GM18907 (cell line): ENCODE data around the gene OPN1MW3.
"Not testable (repeated sequence)": the region's sequence is repeated elsewhere in the genome, so short reads cannot be mapped to it uniquely, and the experiment has no call there.

Experiments used
- ATAC-seq: cut with Tn5 transposase; IDR thresholded peaks from one replicate; pipeline ENCODE4 v1.9.1; 2021; ENCODE audit warnings: mild to moderate bottlenecking, moderate library complexity; ENCODE audit not compliant: unreplicated experiment

Gene OPN1MW3

GRCh38 chrX:154257282-154257681 is at the start of gene OPN1MW3:
Gene OPN1MW3, plus strand, starts transcription at chrX:154257582. Its CDS starts 38 bp downstream, at chrX:154257620.
- not testable (repeated sequence) for ATAC-seq

GRCh38 chrX:154209670-154210418 is 47.5 kb upstream of the OPN1MW3 start:
- not testable (repeated sequence) for ATAC-seq

DNA sequence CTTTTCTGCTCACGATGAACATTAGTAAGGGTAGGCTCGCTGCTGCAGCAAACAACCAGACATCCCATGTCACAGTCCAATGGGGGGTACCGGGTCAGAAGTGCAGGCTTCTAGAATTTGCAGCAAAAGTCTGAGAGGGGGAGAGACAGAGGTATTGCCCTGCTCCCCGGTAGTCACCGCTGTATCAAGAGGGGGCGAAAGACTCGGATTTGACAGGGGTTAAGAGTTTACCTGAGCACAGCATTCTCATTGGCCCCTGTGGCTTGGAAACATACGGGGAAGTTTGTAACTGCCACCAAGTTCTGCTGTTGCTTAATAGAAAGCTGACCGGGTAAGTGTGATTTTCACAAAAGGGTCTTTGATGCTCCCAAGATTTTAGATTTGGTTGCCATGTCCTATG is 46.3 kb upstream of the OPN1MW3 start:
- ATAC-seq = not testable (repeated sequence)

GRCh38 chrX:154211499-154211898 is 45.9 kb upstream of the OPN1MW3 start:
- ATAC-seq = not testable (repeated sequence)

GRCh38 chrX:154219456-154219855 is 37.9 kb upstream of the OPN1MW3 start, which contains the start of gene OPN1MW2:
Gene OPN1MW2, plus strand, starts transcription at chrX:154219756. Its CDS starts 60 bp downstream, at chrX:154219816.
- not testable (repeated sequence) for ATAC-seq

DNA sequence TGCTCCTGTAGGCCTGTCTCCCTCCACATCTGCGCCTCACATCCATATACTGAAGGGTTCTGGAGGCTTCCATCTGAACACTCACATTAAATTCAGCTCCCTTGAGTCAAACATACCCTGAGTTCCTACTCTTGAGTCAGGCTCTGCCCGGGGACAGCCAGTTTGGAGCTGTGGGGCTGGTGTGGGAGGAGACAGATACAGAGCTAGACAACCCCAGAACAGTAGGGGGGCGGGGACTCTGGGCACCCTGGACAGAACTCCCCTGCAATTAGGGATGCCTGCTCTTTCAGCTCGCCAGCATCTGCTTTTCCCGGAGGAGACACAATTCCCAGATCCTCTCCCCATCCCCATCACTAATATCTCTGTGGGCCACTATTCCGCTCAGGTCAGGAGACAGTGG is 32.1 kb upstream of the OPN1MW3 start:
- ATAC-seq = not testable (repeated sequence)

GRCh38 chrX:154226706-154227105 is 30.7 kb upstream of the OPN1MW3 start:
- ATAC-seq = not testable (repeated sequence)

DNA sequence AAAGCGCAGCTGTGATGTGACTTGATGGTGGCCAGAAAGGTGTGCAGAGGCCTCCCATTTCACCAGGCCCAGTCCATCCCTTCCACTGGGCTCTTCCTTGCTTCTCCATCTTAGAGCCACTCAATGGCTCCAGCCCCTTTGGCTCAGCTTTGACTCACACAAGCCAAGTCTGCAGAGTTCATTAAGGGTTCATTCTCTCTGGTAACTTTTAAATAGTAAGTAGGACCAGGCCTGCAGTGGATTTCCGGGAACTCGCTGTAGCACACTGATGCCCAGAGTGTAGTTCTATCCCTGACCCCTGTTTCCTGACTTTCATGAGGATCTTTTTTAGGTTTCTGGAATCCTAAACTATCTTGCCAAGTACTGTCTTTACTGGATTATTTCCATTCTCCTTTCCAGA is 25.9 kb upstream of the OPN1MW3 start:
- ATAC-seq = not testable (repeated sequence)

- ATAC-seq = not testable (repeated sequence)
Measured at GRCh38 chrX:154233620-154234019, 23.8 kb upstream of the OPN1MW3 start.

DNA sequence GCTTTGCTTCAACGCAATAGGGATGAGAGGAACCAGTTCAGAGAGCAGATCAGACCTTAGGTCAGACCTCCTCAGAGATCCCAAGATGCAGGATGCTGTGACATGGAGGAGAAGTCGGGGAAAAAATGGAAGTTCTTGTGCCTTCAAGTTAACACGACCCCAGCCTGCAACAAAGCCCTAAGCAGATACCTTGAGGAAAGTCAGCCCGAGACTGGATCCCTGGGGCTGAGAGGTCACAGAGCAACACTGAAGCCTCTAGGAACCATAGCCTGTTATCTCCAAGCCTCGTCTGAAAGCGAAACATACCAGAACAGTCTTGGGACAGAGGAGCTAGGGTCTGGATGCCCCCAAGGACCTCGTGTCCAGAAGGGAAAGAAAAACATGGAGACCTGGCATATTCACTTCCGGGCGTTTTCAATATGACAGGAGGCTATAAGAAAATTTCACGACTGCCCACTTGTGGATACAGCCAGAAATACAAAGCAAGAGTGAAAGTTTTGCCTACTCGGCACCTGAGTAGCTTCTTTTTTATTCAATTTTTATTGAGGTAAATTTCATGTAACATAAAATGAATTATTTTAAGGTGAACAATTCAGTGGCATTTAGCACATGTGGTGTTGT is 18.3 kb upstream of the OPN1MW3 start:
- ATAC-seq = not testable (repeated sequence)

- ATAC-seq = not testable (repeated sequence)
Measured at GRCh38 chrX:154239982-154240503, 17.3 kb upstream of the OPN1MW3 start.

- ATAC-seq = not testable (repeated sequence)
Measured at GRCh38 chrX:154247377-154248045, 9.9 kb upstream of the OPN1MW3 start.

DNA sequence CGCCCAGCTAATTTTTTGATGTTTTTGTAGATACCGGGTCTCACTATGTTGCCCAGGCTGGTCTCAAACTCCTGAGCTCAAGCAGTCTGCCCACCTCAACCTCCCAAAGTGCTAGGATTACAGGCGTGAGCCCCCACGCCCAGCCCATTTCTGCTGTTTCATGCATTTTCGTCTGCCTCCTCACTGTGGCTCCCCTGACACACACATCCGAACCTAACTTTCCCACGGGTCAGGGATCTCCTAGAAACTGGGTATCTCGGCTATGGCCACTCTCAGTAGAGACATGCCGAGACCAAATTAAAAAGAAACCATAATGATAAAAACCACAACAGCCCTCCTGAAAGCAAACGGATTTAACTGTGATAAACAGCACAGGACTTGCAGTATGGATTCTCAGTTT is 9.3 kb upstream of the OPN1MW3 start:
- not testable (repeated sequence) for ATAC-seq

- ATAC-seq = not testable (repeated sequence)
Measured at GRCh38 chrX:154258711-154259110, 1.3 kb downstream of the OPN1MW3 start.

DNA sequence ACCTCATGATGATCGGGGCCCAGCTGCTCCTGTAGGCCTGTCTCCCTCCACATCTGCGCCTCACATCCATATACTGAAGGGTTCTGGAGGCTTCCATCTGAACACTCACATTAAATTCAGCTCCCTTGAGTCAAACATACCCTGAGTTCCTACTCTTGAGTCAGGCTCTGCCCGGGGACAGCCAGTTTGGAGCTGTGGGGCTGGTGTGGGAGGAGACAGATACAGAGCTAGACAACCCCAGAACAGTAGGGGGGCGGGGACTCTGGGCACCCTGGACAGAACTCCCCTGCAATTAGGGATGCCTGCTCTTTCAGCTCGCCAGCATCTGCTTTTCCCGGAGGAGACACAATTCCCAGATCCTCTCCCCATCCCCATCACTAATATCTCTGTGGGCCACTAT is 5.7 kb downstream of the OPN1MW3 start:
- not testable (repeated sequence) for ATAC-seq

DNA sequence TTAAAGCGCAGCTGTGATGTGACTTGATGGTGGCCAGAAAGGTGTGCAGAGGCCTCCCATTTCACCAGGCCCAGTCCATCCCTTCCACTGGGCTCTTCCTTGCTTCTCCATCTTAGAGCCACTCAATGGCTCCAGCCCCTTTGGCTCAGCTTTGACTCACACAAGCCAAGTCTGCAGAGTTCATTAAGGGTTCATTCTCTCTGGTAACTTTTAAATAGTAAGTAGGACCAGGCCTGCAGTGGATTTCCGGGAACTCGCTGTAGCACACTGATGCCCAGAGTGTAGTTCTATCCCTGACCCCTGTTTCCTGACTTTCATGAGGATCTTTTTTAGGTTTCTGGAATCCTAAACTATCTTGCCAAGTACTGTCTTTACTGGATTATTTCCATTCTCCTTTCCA is 11.9 kb downstream of the OPN1MW3 start:
- ATAC-seq = not testable (repeated sequence)

DNA sequence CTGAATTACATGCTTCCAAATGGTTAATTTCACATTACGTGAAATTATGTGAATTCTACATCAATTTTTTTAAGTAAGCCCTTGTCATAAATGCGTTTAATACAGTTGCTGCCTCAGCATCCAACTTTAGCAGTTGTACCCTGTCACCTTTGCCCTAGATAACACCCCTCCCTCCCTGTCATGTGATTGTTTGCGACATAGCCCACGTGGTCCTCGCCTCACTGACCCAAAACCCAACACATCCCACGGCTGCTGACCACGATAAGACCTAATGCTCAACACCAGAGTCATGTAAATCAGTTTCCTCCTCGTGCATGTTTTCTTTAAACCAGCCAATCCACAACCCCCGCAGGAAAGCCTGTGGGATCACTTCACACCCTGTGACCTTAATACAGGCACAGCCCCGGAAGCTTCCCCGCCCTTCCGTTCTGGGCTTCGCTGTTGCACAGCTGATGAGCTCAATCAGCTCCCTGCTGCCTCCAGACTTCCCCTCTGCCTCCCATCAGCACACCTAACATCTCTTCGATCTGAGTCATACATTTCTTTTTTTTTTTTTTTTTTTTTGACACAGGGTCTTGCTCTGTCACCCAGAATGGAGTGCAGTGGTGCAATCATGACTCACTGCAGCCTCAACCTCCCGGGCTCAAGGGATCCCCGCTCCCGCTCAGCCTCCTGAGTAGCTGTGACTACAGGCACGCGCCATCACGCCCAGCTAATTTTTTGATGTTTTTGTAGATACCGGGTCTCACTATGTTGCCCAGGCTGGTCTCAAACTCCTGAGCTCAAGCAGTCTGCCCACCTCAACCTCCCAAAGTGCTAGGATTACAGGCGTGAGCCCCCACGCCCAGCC is 27.3 kb downstream of the OPN1MW3 start:
- not testable (repeated sequence) for ATAC-seq

DNA sequence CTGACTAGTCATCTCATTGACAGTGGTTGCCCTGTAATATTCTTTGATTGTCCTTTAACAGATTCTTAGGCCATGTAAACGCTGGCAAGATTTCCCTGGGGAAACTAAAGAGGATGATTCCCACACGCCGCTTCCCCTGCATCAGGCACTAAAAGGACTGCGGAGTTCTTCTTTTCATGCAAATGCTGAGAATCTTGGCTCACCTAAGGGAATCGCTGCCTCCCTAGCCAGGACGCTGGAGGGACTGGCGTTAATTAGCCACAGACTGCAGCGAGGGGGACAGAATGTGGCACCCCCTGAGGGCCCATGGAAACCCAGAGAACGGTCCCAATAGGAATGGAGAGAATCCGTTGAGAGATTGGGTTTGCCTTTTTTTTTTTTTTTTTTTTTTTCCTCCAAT is 29.0 kb downstream of the OPN1MW3 start:
- not testable (repeated sequence) for ATAC-seq

DNA sequence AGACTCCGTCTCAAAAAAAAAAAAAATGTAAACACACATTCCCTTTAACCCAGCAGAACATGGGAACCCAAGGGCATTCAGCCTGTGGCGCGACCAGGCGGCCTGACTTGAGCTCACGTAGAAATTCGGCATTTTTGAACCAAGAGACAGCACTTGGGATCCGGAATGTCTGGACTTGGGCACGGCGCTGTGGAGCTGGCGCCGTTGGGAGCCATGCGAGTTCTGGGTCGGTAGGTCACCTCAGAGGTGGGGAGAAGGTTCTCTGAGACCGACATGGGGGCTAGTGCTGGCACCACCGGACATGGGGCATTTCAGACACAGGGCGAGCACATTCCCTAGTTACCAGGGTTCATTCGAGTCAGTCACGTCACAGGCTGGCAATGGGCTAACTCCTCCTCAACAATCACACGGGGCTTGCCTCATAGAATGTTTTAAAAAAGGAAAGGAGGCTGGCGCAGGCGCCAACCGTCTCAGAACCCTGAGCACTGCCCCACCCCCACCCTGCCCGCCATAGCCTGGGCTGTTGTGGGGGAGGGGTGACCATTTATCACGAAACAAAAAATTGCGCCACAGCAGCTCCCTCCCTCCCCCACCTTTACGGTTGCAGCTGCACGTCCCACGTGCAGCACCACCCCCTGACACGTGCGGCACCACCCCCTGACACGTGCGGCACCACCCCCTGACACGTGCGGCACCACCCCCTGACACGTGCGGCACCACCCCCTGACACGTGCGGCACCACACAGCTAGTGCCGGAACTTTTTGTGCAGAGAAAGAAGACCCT is 37.6 kb downstream of the OPN1MW3 start, which contains the start of gene TEX28:
TSS of gene TEX28 (minus strand) at position 334 of the 784 bp plus-strand sequence. CDS start 3,007 bp downstream, outside the sequence.
- ATAC-seq = no peak
